Loucy (cell line): ENCODE results near the gene NAA25.

ENCODE experiments used
- H2AFZ ChIP-seq: fragments of 200-600 bp; sonication (generic); 2 replicates; pipeline ENCODE4 v1.6.0; 2016; ENCODE audit warnings: antibody characterized with exemption, mild to moderate bottlenecking, low read length, moderate library complexity
- H3F3A ChIP-seq: fragments of 200-600 bp; 2 replicates; pipeline ENCODE4 v1.6.0; 2016; ENCODE audit warnings: antibody characterized with exemption, low read depth, mild to moderate bottlenecking
- H3K27me3 ChIP-seq: fragments of 200-600 bp; sonication (generic); 2 replicates; pipeline ENCODE4 v1.6.1; 2014; ENCODE audit warnings: low read length, mild to moderate bottlenecking; ENCODE audit not compliant: insufficient read depth, poor library complexity, severe bottlenecking
- H3K36me3 ChIP-seq: fragments of 200-600 bp; sonication (generic); 2 replicates; pipeline ENCODE4 v1.6.1; 2016; ENCODE audit warnings: low read length; ENCODE audit not compliant: insufficient read depth
- H3K4me1 ChIP-seq: fragments of 200-600 bp; sonication (generic); 2 replicates; pipeline ENCODE4 v1.5.1; 2014; ENCODE audit warnings: low read length, mild to moderate bottlenecking; ENCODE audit not compliant: insufficient read depth, poor library complexity, severe bottlenecking
- H3K4me2 ChIP-seq: fragments of 200-600 bp; sonication (generic); 2 replicates; pipeline ENCODE4 v1.6.0; 2014; ENCODE audit warnings: antibody characterized with exemption, low read length, low read depth, mild to moderate bottlenecking; ENCODE audit not compliant: poor library complexity, severe bottlenecking
- H3K4me3 ChIP-seq: fragments of 200-600 bp; sonication (generic); 2 replicates; pipeline ENCODE4 v1.5.1; 2014; ENCODE audit warnings: low read length, mild to moderate bottlenecking, mixed read lengths; ENCODE audit not compliant: poor library complexity, severe bottlenecking
- H3K79me2 ChIP-seq: fragments of 200-600 bp; sonication (generic); 2 replicates; pipeline ENCODE4 v1.6.1; 2014; ENCODE audit warnings: low read length; ENCODE audit not compliant: insufficient read depth
- H3K9ac ChIP-seq: fragments of 200-600 bp; sonication (generic); 2 replicates; pipeline ENCODE4 v1.6.0; 2014; ENCODE audit warnings: mild to moderate bottlenecking, low read depth, low read length, moderate library complexity; ENCODE audit not compliant: poor library complexity, severe bottlenecking
- H3K9me2 ChIP-seq: fragments of 200-600 bp; sonication (generic); replicated peaks from 2 replicates; pipeline ENCODE4 v1.6.1; 2016; ENCODE audit warnings: low read depth, low read length, mixed read lengths
- H3K9me3 ChIP-seq: fragments of 200-600 bp; sonication (generic); 2 replicates; pipeline ENCODE4 v1.6.1; 2014; ENCODE audit warnings: mild to moderate bottlenecking, antibody characterized with exemption, low read length, low read depth; ENCODE audit not compliant: insufficient read depth
- H4K20me1 ChIP-seq: fragments of 200-600 bp; sonication (generic); 2 replicates; pipeline ENCODE4 v1.6.0; 2014; ENCODE audit warnings: antibody characterized with exemption, low read length, mild to moderate bottlenecking; ENCODE audit not compliant: insufficient read depth, poor library complexity, severe bottlenecking
- CTCF ChIP-seq: fragments of 200-600 bp; sonication (generic); conservative IDR thresholded peaks from 2 replicates; pipeline ENCODE4 v1.5.1; 2014; ENCODE audit warnings: mild to moderate bottlenecking, antibody characterized with exemption, low read length
- EZH2phosphoT487 ChIP-seq: fragments of 200-600 bp; IDR thresholded peaks from 2 replicates; pipeline ENCODE4 v1.6.1; 2018; ENCODE audit warnings: antibody characterized with exemption, mild to moderate bottlenecking, moderate library complexity, borderline replicate concordance

The NAA25 gene

GRCh38 chr12:112122823-112123690, 14.5 kb upstream of the NAA25 start:
- H3K36me3 ChIP-seq = no peaks in the 10 kb centered on the region
- H3K4me1 ChIP-seq = peaks cover 22% of the 10 kb centered on the region
- no peaks in the 10 kb centered on the region for H3K27me3 ChIP-seq
- H3K4me2 ChIP-seq = no peak overlapping the region
- no peaks in the 10 kb centered on the region for H3K9me2 ChIP-seq
- no peak overlapping the region for H2AFZ ChIP-seq
- no peaks in the 10 kb centered on the region for H3K9me3 ChIP-seq
- no peak overlapping the region for H3K9ac ChIP-seq
- H3K79me2 ChIP-seq = peaks cover 17% of the 10 kb centered on the region; the same call in 1 of the 2 replicates
- H3F3A ChIP-seq = no peaks in the 10 kb centered on the region
- no peak overlapping the region for H3K4me3 ChIP-seq
- TF ChIP-seq CTCF = no peak
- no peak for TF ChIP-seq EZH2phosphoT487
- peaks cover 14% of the 10 kb centered on the region for H4K20me1 ChIP-seq

GRCh38 chr12:112121780-112122565, 13.4 kb upstream of the NAA25 start:
- no peak for TF ChIP-seq CTCF
- no peak for TF ChIP-seq EZH2phosphoT487
- H3K27me3 ChIP-seq = no peaks in the 10 kb centered on the region
- H3K36me3 ChIP-seq = no peaks in the 10 kb centered on the region
- H4K20me1 ChIP-seq = peaks cover 14% of the 10 kb centered on the region
- no peaks in the 10 kb centered on the region for H3K9me3 ChIP-seq
- H3K9me2 ChIP-seq = no peaks in the 10 kb centered on the region
- no peak overlapping the region for H3K9ac ChIP-seq
- no peak overlapping the region for H3K4me2 ChIP-seq
- H2AFZ ChIP-seq = no peak overlapping the region
- no peak overlapping the region for H3K4me3 ChIP-seq
- H3K79me2 ChIP-seq = peaks cover 12% of the 10 kb centered on the region; the same call in 1 of the 2 replicates
- H3K4me1 ChIP-seq = peaks cover 20% of the 10 kb centered on the region
- no peaks in the 10 kb centered on the region for H3F3A ChIP-seq

DNA sequence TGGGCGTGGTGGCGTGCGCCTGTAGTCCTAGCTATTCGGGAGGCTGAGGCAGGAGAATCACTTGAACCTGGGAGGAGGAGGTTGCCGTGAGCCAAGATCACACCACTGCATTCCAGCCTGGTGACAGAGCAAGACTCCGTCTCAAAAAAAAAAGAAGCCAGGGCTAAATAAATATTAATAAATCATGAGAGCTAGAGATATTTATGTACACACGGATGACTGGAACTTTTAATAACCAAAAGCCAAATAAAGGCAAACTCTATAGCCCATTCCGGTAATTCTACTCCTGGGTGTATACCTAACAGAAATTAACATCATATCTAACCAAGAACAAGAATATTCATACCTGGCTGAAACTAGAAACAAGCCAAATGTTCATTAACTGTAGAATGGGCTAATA, 9.1 kb upstream of the NAA25 start:
- TF ChIP-seq EZH2phosphoT487 (no peak), CTCF (no peak)
- H3K9me2 ChIP-seq = no peaks in the 10 kb centered on the region
- H3K9me3 ChIP-seq = no peaks in the 10 kb centered on the region
- no peak overlapping the region for H3K9ac ChIP-seq
- H2AFZ ChIP-seq = no peak overlapping the region
- H3K4me1 ChIP-seq = peaks cover 11% of the 10 kb centered on the region
- H3K4me2 ChIP-seq = no peak overlapping the region
- no peaks in the 10 kb centered on the region for H3K27me3 ChIP-seq
- H3K36me3 ChIP-seq = no peaks in the 10 kb centered on the region
- H3F3A ChIP-seq = no peaks in the 10 kb centered on the region
- no peak overlapping the region for H3K4me3 ChIP-seq
- no peaks in the 10 kb centered on the region for H4K20me1 ChIP-seq
- H3K79me2 ChIP-seq = no peaks in the 10 kb centered on the region
